PC-3 (cell line): Measurements from ENCODE around the gene CASQ1. TPM values are rescaled to one million over a fixed set of nuclear protein-coding genes. Genes with fewer than 3 reads are reported as not detected.

Experiments used
- ATAC-seq: fragments of 200-7000 bp; cut with Tn5 transposase; 2 replicates; pipeline ENCODE4 v1.9.1; 2020; ENCODE audit warnings: mild to moderate bottlenecking, moderate library complexity
- Bru-seq: library from RNA; stranded (reverse); fragments of 400-500 nt; gene quantifications from one replicate; lab custom pipeline; 2021; lab: Mats Ljungman, UMichigan
- BruChase-seq, 2 experiments: library from RNA; stranded (reverse); fragments of 400-500 nt; gene quantifications; one replicate each; lab custom pipeline; 2021; lab: Mats Ljungman, UMichigan
- BruUV-seq: library from RNA; stranded (reverse); fragments of 400-500 nt; replicated peaks from 2 replicates; lab custom pipeline; 2021; lab: Mats Ljungman, UMichigan
- CTCF ChIA-PET: fragments of 300-600 bp; sonication (Branson Sonifier 250); formaldehyde crosslinking; loops from one replicate; lab custom pipeline; 2022; ENCODE audit warnings: antibody characterized with exemption; lab: Charles Lee
- POLR2A ChIA-PET: fragments of 300-600 bp; sonication (Branson Sonifier 250); formaldehyde crosslinking; loops from one replicate; lab custom pipeline; 2022; ENCODE audit warnings: antibody characterized with exemption; ENCODE audit not compliant: unreplicated experiment; lab: Charles Lee
- DNase-seq: peaks from one replicate; pipeline ENCODE4 v3.0.0-alpha.2; 2015
- H2AFZ ChIP-seq: fragments of 300-600 bp; sonication (generic); 2 replicates; pipeline ENCODE4 v1.6.0; 2016; ENCODE audit warnings: antibody characterized with exemption, low read length
- H3F3A ChIP-seq: fragments of 300-600 bp; sonication (generic); one replicate; pipeline ENCODE4 v1.6.0; 2017; ENCODE audit warnings: antibody characterized with exemption, low read length, control low read depth, mild to moderate bottlenecking; ENCODE audit not compliant: unreplicated experiment
- H3K27ac ChIP-seq: fragments of 300-600 bp; sonication (generic); 2 replicates; pipeline ENCODE4 v1.5.1; 2016; ENCODE audit warnings: mild to moderate bottlenecking, low read length
- H3K27me3 ChIP-seq: fragments of 300-600 bp; sonication (generic); 2 replicates; pipeline ENCODE4 v1.6.1; 2016; ENCODE audit warnings: low read length, mixed read lengths
- H3K36me3 ChIP-seq: fragments of 300-600 bp; sonication (generic); 2 replicates; pipeline ENCODE4 v1.6.1; 2016; ENCODE audit warnings: low read depth, mixed run types, low read length, mixed read lengths
- H3K4me1 ChIP-seq: fragments of 300-600 bp; sonication (generic); 2 replicates; pipeline ENCODE4 v1.5.1; 2016; ENCODE audit warnings: low read length; ENCODE audit not compliant: insufficient read depth
- H3K4me2 ChIP-seq: fragments of 300-600 bp; sonication (generic); 2 replicates; pipeline ENCODE4 v1.6.0; 2016; ENCODE audit warnings: low read length
- H3K4me3 ChIP-seq: fragments of 300-600 bp; sonication (generic); 2 replicates; pipeline ENCODE4 v1.5.1; 2016; ENCODE audit warnings: mild to moderate bottlenecking, low read length, mixed read lengths
- H3K79me2 ChIP-seq: fragments of 300-600 bp; sonication (generic); 2 replicates; pipeline ENCODE4 v1.6.1; 2017; ENCODE audit warnings: low read length, mixed read lengths
- H3K9ac ChIP-seq: fragments of 300-600 bp; sonication (generic); 2 replicates; pipeline ENCODE4 v1.6.0; 2016; ENCODE audit warnings: mild to moderate bottlenecking, low read length
- H3K9me2 ChIP-seq: fragments of 300-600 bp; sonication (generic); replicated peaks from 2 replicates; pipeline ENCODE4 v1.6.1; 2016; ENCODE audit warnings: mixed run types, low read length, mixed read lengths
- H3K9me3 ChIP-seq: fragments of 300-600 bp; sonication (generic); 2 replicates; pipeline ENCODE4 v1.6.1; 2016; ENCODE audit warnings: low read length, mixed read lengths
- H4K20me1 ChIP-seq: fragments of 300-600 bp; sonication (generic); 2 replicates; pipeline ENCODE4 v1.6.1; 2016; ENCODE audit warnings: low read length, mixed read lengths
- CTCF ChIP-seq: fragments of 300-600 bp; sonication (generic); conservative IDR thresholded peaks from 2 replicates; pipeline ENCODE4 v1.5.1; 2017; ENCODE audit warnings: antibody characterized with exemption, low read depth, mild to moderate bottlenecking, low read length
- EZH2 ChIP-seq: fragments of 300-600 bp; sonication (generic); IDR thresholded peaks from one replicate; pipeline ENCODE4 v1.6.1; 2017; ENCODE audit warnings: antibody characterized with exemption, mild to moderate bottlenecking, low read length; ENCODE audit not compliant: unreplicated experiment
- EZH2phosphoT487 ChIP-seq: fragments of 300-600 bp; sonication (generic); IDR thresholded peaks from 2 replicates; pipeline ENCODE4 v1.6.1; 2018; ENCODE audit warnings: mild to moderate bottlenecking, antibody characterized with exemption, low read length, borderline replicate concordance
- intact Hi-C: fragments of 100-400 bp; cut with micrococcal nuclease; formaldehyde crosslinking; loops from 2 replicates; pipeline ENCODE4 v1.9.0; 2023
- long read RNA-seq: library from polyadenylated mRNA; unstranded; transcript quantifications from one replicate; pipeline ENCODE4 v2.0.0, GENCODE V29; 2021; ENCODE audit not compliant: unreplicated experiment
- total RNA-seq: library from RNA; depleted of rRNA; stranded (reverse); fragments of >200 nt; gene quantifications from 2 replicates; pipeline ENCODE4 v1.2.3, GENCODE V29; 2014; rRNA removed

Gene CASQ1
- total RNA-seq (0.12 TPM in 1 of 2 replicates, not detected in the other), Bru-seq, nascent RNA (not detected), BruChase-seq, experiment 1, labeled RNA remaining after a 6-hour chase (not detected), BruChase-seq, experiment 2, labeled RNA remaining after a 2-hour chase (percentile 6 among the genes with signal in this experiment)
- long read RNA-seq = 0 reads

GRCh38 chr1:160189649-160190625 is at the start of gene CASQ1:
Gene CASQ1 (plus strand): TSS chr1:160190575. CDS start chr1:160190752, 177 bp downstream.
- no peaks in the 10 kb centered on the region for H3F3A ChIP-seq
- no TSS peak for BruUV-seq
- H4K20me1 ChIP-seq = no peaks in the 10 kb centered on the region
- ATAC-seq (peak; percentile 20), DNase-seq (peak; percentile 51)
- no peaks in the 10 kb centered on the region for H3K36me3 ChIP-seq
- H3K4me2 ChIP-seq = no peak within 1 kb of the TSS
- TF ChIP-seq EZH2 = no peak
- TF ChIP-seq EZH2phosphoT487 = no peak
- no peak for TF ChIP-seq CTCF
- intact Hi-C loops = no loop called here
- H3K9me2 ChIP-seq = no peaks in the 10 kb centered on the region
- no peak within 1 kb of the TSS for H3K27ac ChIP-seq
- no peak within 1 kb of the TSS for H3K9ac ChIP-seq
- H3K27me3 ChIP-seq = no peaks in the 10 kb centered on the region
- no peaks in the 10 kb centered on the region for H3K79me2 ChIP-seq
- ChIA-PET CTCF (no interaction called here), POLR2A (interaction anchor here (0.5 to 0.6 kb wide), 2 partner anchors 67 to 160 kb away, joined by 4 to 7 read pairs; no protein-coding TSS in a partner anchor)
- no peak within 1 kb of the TSS for H3K4me3 ChIP-seq
- peaks cover 9% of the 10 kb centered on the region; the same call in 1 of the 2 replicates for H3K4me1 ChIP-seq
- no peak within 1 kb of the TSS for H2AFZ ChIP-seq
- no peaks in the 10 kb centered on the region for H3K9me3 ChIP-seq

GRCh38 chr1:160143695-160144094 is 46.7 kb upstream of the CASQ1 start:
- Histone ChIP-seq H3K36me3 (no peaks in the 10 kb centered on the region), H3F3A (no peaks in the 10 kb centered on the region), H3K4me1 (no peaks in the 10 kb centered on the region), H4K20me1 (no peaks in the 10 kb centered on the region), H3K9me3 (no peaks in the 10 kb centered on the region), H3K4me2 (no peak overlapping the region), H3K27ac (no peak overlapping the region), H3K79me2 (no peaks in the 10 kb centered on the region), H3K9me2 (no peaks in the 10 kb centered on the region), H3K9ac (no peak overlapping the region), H2AFZ (no peak overlapping the region), H3K4me3 (no peak overlapping the region), H3K27me3 (peaks cover 13% of the 10 kb centered on the region; the same call in 1 of the 2 replicates)
- ChIA-PET CTCF (no interaction called here), POLR2A (no interaction called here)
- intact Hi-C loops = no loop called here
- TF ChIP-seq CTCF (no peak), EZH2 (no peak), EZH2phosphoT487 (no peak)
- ATAC-seq (no peak), DNase-seq (no peak)
- BruUV-seq = no TSS peak
